Right kidney (tissue), 1 donor: Measurements from ENCODE around the gene FAM193B.

Source experiments
- DNase-seq: peaks from one replicate; pipeline ENCODE4 v3.0.0-alpha.2; 2016

Gene FAM193B

DNA sequence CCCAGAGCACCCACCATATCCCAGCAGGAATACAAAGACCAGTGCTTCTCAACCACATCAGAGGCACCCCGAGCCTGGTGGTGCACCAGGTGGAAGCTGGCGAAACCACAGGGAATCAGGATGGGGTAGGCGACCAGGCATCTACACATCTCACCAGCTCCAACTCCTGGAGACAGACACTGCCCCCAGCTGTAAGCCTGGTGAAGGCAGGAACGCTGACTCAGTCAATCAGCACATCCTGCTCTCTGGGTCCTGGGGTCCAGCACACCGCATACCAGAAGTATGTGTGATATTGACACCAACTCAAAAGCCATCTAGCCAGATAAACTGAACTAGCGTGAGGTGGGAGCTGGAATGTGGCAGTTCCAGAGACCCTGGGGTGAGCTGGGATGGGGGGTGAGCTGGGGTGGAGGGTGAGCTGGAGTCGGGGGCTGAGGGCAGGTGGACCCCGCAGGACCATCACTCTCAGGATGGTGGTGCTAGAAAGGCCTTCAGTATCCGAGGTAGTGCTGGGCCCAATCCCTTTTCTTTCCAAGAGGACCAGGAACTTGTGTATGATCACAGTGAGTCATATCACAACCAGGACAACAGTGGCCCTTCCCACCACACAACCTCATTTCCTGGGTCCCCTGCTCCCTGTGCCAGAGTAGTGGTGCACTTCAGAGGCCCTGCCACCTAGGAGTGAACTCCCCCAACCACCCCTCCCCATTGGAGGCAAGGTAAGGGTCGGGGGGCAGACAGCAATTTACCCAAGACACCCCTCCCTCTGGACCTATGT lies 83.4 kb downstream of the FAM193B start:
- no peak for DNase-seq
